Stimulated activated CD8-positive, alpha-beta memory T cell treated with anti-CD3 and anti-CD28 coated beads, Interleukin-4, amount 100 ng/mL, for 4 hours (primary cell): ENCODE measurements around the gene ATG7.
"Not testable (repeated sequence)": the region's sequence is repeated elsewhere in the genome, so short reads cannot be mapped to it uniquely, and the experiment has no call there.

Source experiments
- DNase-seq, 2 donors: peaks; one replicate each; pipeline ENCODE4 v3.0.0-alpha.2; 2020; ENCODE audit warnings: low read depth in 2 of 2, low spot score in 1 of 2

ATG7 gene

GRCh38 chr3:11499144-11499543 lies 226.9 kb downstream of the ATG7 start:
- no peak for DNase-seq

- DNase-seq = not testable (repeated sequence)
These were observed 230.2 kb downstream of the ATG7 start for GRCh38 chr3:11502413-11502812.

GRCh38 chr3:11507719-11508118 lies 235.5 kb downstream of the ATG7 start:
- no peak for DNase-seq

- no peak for DNase-seq
These were observed 236.4 kb downstream of the ATG7 start for GRCh38 chr3:11508346-11509172.

- DNase-seq = no peak
These were observed 237.2 kb downstream of the ATG7 start for GRCh38 chr3:11509173-11510000.

GRCh38 chr3:11510001-11510340 lies 237.8 kb downstream of the ATG7 start:
- no peak for DNase-seq

- DNase-seq = no peak
These were observed 238.2 kb downstream of the ATG7 start for GRCh38 chr3:11510356-11510755.

- DNase-seq = not testable (repeated sequence)
These were observed 239.4 kb downstream of the ATG7 start for GRCh38 chr3:11511606-11512005.

GRCh38 chr3:11513125-11513816 lies 241.1 kb downstream of the ATG7 start:
- not testable (repeated sequence) for DNase-seq

GRCh38 chr3:11513817-11514135 lies 241.6 kb downstream of the ATG7 start:
- no peak for DNase-seq

- no peak for DNase-seq
These were observed 242.1 kb downstream of the ATG7 start for GRCh38 chr3:11514191-11514821.

GRCh38 chr3:11517601-11518000 lies 245.4 kb downstream of the ATG7 start:
- DNase-seq = no peak

- no peak for DNase-seq
These were observed 249.0 kb downstream of the ATG7 start for GRCh38 chr3:11521167-11521566.

- no peak for DNase-seq
These were observed 250.2 kb downstream of the ATG7 start for GRCh38 chr3:11522398-11522715.

GRCh38 chr3:11522953-11523571 lies 250.9 kb downstream of the ATG7 start:
- no peak for DNase-seq

GRCh38 chr3:11523572-11524101 lies 251.4 kb downstream of the ATG7 start:
- DNase-seq = no peak

GRCh38 chr3:11526121-11526520 lies 253.9 kb downstream of the ATG7 start:
- not testable (repeated sequence) for DNase-seq

- DNase-seq = no peak
These were observed 257.1 kb downstream of the ATG7 start for GRCh38 chr3:11529281-11529680.

- no peak for DNase-seq
These were observed 258.0 kb downstream of the ATG7 start for GRCh38 chr3:11530153-11530721.

- no peak for DNase-seq
These were observed 260.8 kb downstream of the ATG7 start for GRCh38 chr3:11532931-11533391.
